ENCODE measurements around the gene NLK.

Gene NLK

GRCh38 chr17:28041068-28041843, 1.2 kb upstream of the NLK start:
- DNase-seq: peak; percentile 100

GRCh38 chr17:28041844-28042656, 427 bp upstream of the NLK start:
- peak; percentile 14 for DNase-seq

- DNase-seq: no peak
Measured at GRCh38 chr17:28042721-28043291, 329 bp downstream of the NLK start.

DNA sequence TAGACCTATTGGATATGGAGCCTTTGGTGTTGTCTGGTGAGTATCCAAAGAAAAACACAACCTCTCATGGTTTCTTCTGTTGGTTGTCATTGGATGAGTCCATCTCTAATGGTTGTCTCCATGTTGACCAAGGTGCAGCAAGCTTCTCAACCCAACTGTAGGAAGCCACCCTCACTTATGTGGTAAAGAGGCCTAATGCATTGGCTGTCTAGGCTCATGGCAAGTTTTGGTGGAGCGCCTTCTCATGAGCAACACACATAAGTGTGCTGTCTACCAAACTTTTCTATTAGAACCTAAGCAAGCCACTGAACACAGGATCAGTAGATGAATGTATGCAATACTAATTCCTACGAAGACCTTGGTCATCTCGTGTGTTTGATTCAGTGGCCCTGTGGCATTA, 819 bp downstream of the NLK start:
- no peak for DNase-seq

DNA sequence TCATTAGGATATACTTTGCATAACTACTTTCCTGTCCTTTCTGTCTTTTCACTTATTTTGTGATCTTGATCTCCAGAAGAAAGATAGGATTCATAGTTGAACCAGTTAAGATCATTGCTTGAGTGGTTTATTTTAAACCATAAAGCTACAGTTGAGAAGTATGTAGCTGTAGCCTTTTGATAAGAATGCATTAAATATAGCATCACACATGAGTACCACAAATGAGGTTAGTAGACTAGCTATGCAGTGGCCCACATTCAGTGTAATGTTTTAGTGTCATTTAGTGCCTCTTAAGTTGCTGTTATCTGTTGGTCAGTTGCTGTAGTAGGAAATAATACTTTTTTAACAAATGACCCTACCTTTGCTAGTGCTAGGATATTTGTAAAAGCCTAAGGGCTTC, 1.3 kb downstream of the NLK start:
- DNase-seq: no peak

DNA sequence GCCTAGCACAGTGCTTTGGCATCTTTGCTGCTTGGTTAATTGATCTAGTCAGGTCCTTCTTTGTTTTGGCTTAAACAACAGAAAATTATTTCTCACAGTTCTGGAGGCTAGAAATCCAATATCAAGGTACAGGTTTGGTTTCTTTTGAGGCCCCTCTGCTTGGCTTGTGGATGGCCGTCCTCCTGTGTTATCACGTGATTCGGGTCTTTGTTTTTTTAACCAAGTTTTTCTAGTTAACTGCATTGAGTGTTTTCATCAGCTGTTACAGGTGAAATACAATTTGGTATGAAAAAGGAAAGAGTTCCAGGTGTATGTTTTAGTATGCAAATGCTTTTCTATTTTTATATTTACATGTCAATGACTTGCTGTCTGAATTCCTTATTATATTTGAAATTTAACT, 2.8 kb downstream of the NLK start:
- no peak for DNase-seq

DNA sequence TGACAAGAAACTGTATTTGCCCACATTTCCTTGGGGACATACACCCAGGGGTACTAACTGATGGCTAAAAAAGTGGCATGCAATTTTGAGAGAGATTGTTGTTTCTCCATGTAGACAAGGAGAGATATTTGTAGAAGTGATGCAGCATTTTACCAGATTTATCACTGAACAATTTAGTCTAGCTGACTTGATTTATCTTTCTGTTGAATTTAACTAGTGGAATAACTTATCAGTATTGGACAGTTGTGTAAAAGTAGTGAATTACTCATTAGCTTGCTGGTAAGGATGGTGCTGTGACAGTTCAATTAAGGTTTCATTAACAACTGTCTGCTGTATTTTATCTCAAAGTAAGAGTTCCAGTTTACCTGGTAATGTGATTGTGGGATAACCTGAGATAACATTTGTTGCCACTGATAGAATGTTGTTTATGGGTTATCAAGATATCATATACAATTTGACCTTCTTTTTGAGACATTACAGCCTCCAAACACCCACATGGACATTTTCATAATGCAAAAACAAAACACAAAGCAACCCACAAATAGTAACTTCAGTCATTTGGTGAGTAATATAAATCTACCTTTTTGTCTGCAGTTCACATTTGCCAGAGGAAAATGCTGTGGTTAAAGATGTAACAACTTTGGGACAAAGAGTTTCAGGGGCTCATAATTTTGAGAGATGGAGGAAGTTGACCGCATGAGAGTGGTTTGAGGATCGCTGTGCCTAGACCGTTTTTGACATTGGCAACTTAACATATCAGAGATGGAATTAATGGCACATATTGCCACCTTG, 3.8 kb downstream of the NLK start:
- DNase-seq: no peak

DNA sequence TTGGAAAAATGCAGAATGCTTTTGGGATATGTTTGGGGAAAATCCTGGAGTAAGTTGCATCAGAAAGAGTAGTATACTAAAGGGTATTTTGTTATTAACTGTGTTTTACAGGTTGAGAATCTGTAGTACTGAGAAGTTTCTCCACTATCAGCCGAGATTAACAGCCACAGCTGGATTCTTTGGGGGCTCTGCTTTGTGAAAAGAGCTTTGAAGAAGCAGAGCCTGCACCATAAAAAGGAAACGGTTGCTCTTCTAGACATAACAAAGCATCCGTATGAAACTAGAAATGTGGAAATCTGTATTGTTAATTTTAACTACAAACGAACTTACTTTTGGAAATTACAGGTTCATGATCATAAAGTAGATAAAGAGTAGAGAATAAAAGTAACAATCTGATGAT, 5.3 kb downstream of the NLK start:
- DNase-seq: no peak

DNA sequence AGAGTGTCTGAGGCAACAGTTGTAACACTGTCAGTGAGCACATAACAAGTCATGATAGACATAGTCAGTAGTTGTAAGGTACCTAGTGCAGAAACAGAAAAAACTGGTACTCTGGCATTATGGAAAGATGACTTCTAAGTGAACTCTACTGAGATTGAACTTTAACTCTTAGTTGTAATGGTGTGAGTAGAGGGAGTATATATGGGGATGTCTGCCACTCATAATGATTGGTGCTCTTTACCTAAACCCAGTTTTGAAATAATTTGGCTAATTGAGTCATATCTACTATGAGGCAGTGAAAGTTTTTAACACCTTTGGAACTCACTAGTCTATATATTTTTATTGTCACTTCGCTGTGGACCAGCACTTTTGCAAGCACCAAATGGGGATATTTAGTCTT, 6.6 kb downstream of the NLK start:
- no peak for DNase-seq

DNA sequence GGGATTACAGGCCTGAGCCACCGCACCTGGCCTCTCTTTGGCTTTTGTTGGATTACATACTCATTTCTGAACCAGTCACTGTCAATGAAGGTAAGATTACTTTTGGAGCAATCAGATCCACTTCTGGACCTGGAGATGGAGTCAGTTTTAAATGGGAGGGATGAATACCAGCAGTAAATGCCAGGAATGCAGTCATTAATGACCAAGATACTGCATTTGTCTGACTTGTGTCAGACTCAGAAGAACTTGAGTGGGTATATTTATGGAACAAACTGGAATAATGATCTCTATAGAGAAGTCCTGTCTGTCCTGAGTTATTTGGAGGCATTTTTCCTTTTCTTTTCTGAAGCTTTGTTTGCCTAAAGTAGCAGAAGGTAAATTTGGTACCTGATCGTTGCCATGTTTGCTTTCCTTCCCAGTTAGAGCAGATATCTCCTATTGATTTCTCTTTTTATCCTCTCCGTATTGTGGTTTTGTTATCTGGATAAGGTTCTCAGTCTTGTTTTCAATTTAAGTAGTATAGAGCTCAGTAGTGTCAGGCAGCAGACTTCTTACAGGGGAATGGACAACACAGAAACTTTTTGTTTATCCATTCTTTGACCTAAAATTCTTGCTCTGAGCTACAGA, 10.7 kb downstream of the NLK start:
- DNase-seq: no peak

DNA sequence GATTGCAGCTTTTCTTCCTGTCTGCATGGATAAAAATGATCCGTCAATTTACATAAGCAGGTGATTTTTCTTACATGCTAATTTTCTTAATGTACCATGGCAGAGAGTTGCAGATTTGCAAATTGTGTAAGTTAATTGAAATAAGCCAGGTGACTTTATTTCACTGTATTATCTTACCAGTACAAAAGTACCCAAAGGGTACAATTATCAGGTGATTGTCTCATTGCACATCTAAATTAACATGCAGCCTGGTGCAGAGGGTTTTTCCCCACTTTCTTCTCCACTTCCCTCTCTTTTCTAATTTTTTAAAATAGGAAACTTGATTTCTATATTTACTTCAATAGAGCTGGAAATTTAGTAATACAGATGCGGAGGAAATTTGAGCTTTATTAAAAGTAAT, 11.2 kb downstream of the NLK start:
- no peak for DNase-seq

GRCh38 chr17:28055546-28056275, 13.2 kb downstream of the NLK start:
- DNase-seq: no peak

DNA sequence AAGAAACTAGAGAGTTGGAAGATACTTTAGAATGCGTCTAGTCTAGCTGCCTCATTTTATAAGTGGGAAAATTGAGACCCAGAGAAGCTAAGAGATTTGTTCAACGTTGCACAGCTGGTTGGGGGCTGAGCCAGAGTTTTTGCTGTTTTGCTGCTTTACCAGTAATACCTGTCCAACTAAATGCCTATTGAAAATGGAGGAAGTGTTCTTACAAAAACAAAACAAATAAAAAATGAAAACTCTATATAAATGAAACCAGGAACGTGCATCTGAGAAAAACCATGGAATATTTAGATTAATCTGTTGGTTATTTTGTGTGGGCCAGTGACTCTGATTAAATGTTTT, 13.8 kb downstream of the NLK start:
- DNase-seq: no peak

DNA sequence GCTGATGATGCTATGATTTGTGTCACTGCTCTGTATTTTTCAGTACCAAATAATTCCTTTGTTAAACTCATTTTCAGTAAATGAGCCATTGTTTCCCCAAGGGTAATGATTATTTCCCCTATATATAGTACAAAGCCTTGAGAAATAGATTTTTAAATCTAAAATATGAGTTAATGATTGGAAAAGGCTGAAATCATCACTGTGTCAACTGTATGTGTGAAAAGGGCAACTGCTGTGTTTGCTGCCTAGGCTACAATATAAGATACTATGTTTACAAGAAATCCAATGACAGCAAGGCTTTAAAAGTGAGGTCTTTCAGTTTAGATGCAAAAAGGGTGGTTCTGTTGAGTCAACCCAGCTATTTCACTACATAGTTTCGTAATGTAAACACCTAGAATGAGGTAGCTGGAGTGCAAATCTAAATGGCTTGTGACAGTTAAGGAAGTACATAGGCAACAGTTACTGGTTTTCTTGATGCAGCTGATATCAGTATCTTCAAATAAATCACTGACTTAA, 15.3 kb downstream of the NLK start:
- DNase-seq: no peak

- DNase-seq: no peak
Measured at GRCh38 chr17:28059675-28060074, 17.2 kb downstream of the NLK start.

GRCh38 chr17:28065706-28066105, 23.2 kb downstream of the NLK start:
- DNase-seq: no peak

GRCh38 chr17:28069061-28069460, 26.6 kb downstream of the NLK start:
- DNase-seq: no peak

GRCh38 chr17:28071179-28071578, 28.7 kb downstream of the NLK start:
- no peak for DNase-seq

GRCh38 chr17:28071891-28072606, 29.6 kb downstream of the NLK start:
- no peak for DNase-seq

DNA sequence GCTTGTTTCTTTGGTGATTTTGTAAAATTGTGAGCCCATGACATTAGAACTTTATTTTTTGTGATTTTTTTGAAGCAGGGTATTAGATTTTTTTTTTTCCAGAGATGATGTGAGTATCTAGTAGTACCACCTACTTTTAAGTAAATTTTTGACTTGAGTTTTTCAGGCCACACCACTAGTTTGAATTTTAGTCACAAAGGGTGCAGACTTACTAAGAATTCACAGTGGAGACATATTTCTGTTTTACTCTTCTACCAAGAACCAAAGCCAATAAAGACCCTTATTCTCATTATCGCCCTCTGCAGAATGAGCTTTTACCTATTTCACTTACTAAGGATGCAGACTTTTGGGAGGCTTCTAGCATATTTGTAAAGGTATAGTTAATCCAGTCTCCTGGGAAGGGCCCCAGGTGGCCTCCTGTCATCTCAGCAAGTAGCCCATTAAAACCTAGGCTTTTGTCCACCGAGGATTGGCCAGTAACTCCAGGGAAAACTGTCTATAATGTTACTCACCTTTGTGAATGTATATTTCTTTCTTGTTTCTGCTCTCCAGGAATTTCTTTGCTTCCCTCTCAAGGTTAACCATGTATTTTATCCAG, 30.6 kb downstream of the NLK start:
- no peak for DNase-seq

- no peak for DNase-seq
Measured at GRCh38 chr17:28074010-28074409, 31.5 kb downstream of the NLK start.
